NCI-H82 treated with DMSO at 0.1 percent for 48 hours (cell line): ENCODE results near the gene PRKCE.
A peak's percentile ranks its signal among the peaks of the same experiment; 100 is the strongest.
"Not testable (repeated sequence)": the region's sequence is repeated elsewhere in the genome, so short reads cannot be mapped to it uniquely, and the experiment has no call there.

Experiments
- DNase-seq: peaks from one replicate; lab custom pipeline; 2025; ENCODE audit not compliant: unreplicated experiment; lab: John Stamatoyannopoulos, UW

Gene PRKCE

GRCh38 chr2:45852450-45853150 lies 201.1 kb downstream of the PRKCE start:
- DNase-seq, result no peak

- no peak for DNase-seq
These were observed 203.9 kb downstream of the PRKCE start for GRCh38 chr2:45855374-45855773.

- DNase-seq, result no peak
These were observed 205.2 kb downstream of the PRKCE start for GRCh38 chr2:45856391-45857274.

- no peak for DNase-seq
These were observed 205.8 kb downstream of the PRKCE start for GRCh38 chr2:45857275-45857609.

GRCh38 chr2:45857867-45858520 lies 206.5 kb downstream of the PRKCE start:
- DNase-seq, result no peak

- not testable (repeated sequence) for DNase-seq
These were observed 207.4 kb downstream of the PRKCE start for GRCh38 chr2:45858872-45859271.

GRCh38 chr2:45859682-45860081 lies 208.2 kb downstream of the PRKCE start:
- DNase-seq, result no peak

GRCh38 chr2:45860136-45861121 lies 209.0 kb downstream of the PRKCE start:
- no peak for DNase-seq

- no peak for DNase-seq
These were observed 211.4 kb downstream of the PRKCE start for GRCh38 chr2:45862843-45863242.

GRCh38 chr2:45864121-45864520 lies 212.6 kb downstream of the PRKCE start:
- DNase-seq, result no peak

- no peak for DNase-seq
These were observed 215.9 kb downstream of the PRKCE start for GRCh38 chr2:45867349-45867748.

GRCh38 chr2:45867800-45868199 lies 216.3 kb downstream of the PRKCE start:
- no peak for DNase-seq

- DNase-seq, result no peak
These were observed 217.7 kb downstream of the PRKCE start for GRCh38 chr2:45869165-45869501.

GRCh38 chr2:45871025-45871424 lies 219.6 kb downstream of the PRKCE start:
- DNase-seq, result no peak

- DNase-seq, result peak; percentile 23
These were observed 220.1 kb downstream of the PRKCE start for GRCh38 chr2:45871541-45871940.

- no peak for DNase-seq
These were observed 220.7 kb downstream of the PRKCE start for GRCh38 chr2:45872211-45872610.

GRCh38 chr2:45874344-45874743 lies 222.9 kb downstream of the PRKCE start:
- DNase-seq, result no peak

GRCh38 chr2:45876611-45877010 lies 225.1 kb downstream of the PRKCE start:
- no peak for DNase-seq

GRCh38 chr2:45879406-45879805 lies 227.9 kb downstream of the PRKCE start:
- DNase-seq, result no peak

GRCh38 chr2:45879936-45880335 lies 228.5 kb downstream of the PRKCE start:
- no peak for DNase-seq
